GM21619 (cell line): Measurements from ENCODE around the gene HTATIP2.
"Not testable (repeated sequence)": the region's sequence is repeated elsewhere in the genome, so short reads cannot be mapped to it uniquely, and the experiment has no call there.

Source experiments
- ATAC-seq: cut with Tn5 transposase; IDR thresholded peaks from one replicate; pipeline ENCODE4 v1.9.1; 2021; ENCODE audit not compliant: unreplicated experiment

HTATIP2 gene

DNA sequence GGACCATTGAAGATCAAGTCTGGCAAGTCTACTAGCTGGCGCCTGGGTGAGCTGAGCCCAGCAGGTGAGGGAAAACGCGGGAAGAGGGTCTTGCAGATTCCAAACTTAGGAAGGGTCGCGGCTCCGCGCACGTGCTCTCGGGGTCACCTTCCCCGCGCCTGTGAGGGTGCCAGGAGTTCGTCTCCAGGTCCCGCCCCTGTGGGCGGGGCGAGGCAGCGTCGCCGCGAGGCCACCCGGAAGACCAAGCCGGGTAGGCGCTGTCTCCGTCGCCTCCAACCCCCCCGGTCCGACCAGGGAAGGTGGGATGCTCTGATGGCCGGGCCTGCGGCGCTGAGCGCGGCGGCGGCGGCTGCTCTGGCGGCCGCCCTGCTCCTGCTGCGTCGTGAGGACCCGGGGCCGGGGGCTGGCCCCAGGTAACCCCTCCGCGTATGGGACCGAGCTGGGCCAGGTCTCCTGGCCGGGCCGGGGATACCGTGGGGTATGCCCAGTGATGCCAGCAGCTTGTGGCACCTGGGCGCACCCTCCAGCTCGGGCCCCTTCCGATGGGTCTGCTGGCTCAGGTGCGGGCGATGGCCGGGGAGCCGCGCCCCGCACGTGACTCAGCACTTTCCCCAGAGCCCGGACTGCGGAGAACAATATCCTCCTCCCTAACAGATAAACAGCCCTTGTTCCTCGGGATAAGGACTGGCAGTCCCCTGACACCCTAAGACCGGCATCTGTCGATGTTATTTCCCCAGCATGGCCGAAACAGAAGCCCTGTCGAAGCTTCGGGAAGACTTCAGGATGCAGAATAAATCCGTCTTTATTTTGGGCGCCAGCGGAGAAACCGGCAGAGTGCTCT lies at the start of gene HTATIP2:
Gene HTATIP2 (plus strand): TSS at position 215 of the 841 bp plus-strand sequence. CDS start 524 bp downstream, at position 739.
- peak; percentile 92 for ATAC-seq

DNA sequence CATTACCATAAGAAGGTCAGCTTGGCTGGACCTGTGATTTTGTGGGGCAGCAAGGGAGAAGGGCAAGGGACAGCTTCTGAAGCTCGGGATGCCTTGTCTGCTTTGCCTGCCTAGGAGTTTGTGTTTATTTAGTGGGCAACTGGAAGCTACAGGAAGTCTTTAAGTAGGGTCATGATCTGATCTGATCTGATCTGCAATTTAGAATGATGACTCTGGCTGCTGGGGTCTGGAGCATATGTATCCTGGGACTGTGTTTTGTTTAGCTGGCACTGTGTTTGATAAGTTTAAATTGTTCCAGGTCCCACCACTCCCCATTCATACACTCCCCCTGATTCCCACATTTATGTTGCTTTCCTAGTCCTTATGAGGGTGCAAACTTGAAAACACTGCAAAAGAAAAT lies 47.7 kb upstream of the HTATIP2 start:
- no peak for ATAC-seq

DNA sequence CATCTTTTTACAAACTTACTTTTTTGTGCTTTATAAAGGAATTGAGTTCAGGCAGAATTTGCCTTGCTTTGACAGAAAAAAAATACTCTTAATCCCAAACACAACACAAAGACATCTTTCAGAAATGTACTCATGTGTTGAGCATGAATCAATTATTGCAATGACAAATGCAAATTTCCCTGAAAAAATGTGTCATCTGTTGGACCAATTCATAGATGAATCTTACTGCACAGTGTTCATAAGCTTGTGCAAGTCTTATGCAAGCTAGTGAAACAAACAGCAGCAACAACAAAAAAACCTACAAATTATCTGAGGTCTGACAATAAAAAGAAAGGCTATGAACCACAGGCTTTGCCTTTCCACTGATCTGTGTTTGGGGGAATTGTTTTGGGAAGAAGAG lies 42.3 kb upstream of the HTATIP2 start:
- no peak for ATAC-seq

DNA sequence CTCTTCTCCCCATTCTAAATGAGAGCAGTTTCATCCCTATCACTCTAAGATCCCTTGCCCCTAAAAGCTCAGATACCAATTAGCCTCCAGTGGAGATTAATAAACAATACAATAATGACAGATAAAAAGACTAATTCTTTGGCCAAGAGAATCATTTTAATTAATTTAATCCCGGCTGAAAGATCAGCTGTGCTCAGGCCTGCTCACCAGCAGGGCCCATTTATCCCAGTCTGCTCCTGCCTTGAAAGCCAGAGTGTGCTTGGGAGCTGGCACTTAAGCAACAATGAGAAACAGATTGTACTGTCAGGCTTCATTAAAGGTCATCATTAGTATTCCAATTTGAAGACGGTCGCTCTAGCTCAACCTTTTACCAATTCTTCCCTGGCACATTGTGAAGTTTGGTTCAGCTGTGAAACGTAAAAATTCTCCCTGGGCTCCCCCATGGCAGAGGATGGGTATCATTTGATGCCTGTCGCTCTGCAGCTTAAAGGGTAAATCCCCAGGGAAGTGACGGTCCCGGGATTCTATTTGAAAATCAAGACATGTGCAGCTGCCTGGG lies 36.1 kb upstream of the HTATIP2 start:
- no peak for ATAC-seq

DNA sequence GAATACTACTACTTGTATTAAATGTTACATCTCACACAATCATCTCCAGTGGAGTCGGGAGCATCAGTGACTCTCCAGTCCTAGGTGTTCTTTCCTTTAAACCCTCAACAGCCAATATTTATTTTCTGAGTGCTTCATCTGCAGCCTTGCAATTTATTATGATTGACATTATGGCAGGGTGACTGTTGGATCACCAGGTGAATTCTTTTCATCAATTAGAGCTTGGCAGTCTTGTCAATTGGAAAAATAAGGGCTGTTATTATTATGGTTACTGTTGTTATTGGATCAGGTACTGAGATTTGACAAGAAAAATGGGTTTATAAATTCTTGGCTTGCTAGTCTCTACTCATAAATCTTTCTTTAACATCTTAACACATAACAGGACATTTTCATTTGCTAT lies 27.5 kb upstream of the HTATIP2 start:
- ATAC-seq = no peak

DNA sequence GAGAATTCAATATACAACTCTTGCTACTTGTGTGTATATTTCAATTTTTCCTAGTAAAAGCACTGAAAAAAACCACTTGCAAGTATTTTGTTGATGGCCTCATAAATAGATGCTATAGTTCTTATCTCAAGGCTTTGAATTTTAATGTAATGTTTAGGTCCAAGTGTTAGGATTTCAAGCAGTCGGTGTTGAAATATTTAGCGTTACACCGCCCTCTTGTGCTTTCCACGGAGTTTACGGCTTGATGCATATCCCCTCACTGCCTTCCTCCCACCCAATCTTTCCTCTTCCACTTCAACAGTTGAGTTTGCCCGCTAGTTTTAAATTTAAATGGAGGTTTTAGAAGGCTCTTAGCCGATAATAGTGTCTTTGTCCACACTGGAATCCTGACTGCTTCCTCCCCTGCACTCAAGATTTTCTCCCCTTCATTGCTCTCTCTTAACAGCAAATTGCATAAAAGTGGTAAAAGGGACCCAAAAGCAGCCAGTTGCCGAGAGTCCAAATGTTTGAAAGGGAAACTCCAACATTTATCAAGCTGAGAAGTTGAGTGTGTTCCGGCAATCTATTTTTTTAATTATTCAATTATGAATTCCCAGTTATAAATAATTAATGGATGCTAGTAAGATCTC lies 25.9 kb upstream of the HTATIP2 start:
- no peak for ATAC-seq

DNA sequence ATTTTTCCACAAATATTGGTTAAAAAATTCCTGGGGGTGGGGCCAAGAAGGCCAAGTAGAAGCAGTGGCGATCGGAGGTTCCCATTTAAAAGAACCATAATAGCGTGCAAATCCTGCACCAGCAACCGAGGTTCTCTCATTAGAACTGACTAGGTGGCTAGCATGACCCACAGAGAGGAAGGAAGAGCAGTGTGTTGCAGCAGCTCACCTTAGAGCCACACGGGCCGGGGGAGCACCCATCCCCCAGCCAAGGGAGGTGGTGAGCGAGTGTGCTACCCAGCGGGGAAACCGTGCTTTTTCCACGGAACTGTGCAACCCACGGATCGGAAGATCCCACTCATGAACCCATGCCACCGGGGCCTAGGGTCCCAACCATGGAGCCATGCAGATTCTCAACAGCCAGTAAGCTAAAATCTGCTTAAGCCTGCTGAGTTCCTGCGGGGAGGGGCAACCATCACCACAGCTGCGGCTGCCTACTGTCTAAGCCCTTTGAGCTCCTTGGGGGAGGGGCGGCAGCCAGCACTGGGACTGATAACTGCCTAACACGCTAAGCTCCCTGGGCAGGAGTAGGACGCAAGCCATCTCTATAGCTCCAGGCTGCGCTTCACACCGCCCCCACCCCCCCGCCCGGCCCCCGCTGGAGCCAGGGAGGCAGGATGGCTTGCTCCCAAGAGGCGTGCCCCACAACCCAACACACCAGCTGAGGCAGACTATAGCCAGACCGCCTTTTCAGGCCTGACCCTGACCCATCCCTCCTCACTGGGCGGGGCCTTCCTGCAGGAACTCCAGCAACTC lies 21.0 kb upstream of the HTATIP2 start:
- ATAC-seq = no peak

DNA sequence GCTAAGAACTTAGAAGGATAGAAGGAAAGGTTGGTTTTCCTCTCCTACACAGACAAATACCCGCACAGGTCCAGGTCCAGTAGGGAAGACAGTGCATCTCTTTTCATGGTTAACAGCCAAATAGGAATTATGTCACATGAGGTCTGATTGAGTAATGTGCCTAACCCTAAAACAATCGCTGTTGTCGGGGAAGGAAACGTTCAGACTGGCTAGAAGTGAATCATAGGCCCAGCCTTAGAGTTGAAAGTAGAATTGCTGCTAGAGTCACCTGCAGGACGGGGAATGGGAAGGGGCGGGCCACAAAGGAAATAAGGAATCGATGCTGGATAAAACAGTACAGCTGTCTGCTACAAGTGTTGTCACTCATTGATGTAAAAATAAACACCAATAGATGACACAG lies 12.4 kb upstream of the HTATIP2 start:
- ATAC-seq = no peak

DNA sequence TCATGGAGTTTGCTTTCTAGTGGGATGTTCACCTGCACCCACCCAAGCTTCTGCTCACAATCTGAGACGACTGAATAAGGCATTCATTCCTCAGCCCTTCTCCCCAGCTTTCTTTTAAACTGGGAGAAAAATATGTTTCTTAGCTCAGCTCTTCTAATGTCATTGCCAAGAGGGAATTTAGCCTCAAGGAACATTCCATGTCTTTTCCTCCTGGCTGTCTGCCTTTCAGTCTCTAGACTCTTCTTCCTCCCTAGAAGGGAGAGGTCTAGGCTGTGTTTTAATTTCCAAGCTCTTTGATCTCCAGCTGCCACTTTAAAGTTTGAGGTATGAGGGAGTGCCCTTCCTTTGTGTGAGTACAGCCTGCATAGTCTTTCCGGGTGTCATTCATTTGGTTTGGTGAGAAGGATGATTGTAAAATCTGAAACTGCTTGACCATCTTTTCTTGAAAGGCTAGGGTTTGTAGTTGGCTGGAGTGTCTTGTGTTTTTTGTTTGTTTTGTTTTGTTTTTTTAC lies 11.7 kb upstream of the HTATIP2 start:
- no peak for ATAC-seq

DNA sequence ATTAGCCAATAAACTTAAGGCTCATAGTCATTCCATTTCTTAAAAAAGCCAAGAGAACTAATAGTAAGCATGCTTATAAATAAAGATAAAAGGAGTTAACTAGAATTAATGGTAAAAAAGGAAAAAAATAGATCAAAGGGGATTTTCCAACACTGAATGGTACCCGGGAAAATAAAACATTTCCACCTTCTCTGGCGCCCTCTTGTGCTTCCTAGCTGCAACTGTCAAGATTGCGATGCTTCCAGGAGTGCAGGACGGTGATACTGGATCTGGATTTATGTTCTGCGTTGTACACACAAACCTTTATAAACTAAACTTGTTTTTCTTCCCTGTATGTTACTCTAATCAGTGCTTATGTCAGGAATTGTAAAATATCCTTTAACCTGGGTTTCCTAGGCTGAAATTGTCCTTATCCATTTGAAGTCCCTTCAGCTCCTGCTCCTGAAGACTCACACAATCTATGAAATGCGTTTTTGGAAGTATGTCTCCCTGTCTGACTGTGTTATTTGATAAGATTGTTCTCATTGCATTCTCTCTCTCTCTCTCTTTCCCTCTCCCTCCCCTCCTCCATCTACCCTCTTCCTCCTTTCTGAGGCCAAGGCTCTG lies 9.6 kb upstream of the HTATIP2 start:
- ATAC-seq = no peak

DNA sequence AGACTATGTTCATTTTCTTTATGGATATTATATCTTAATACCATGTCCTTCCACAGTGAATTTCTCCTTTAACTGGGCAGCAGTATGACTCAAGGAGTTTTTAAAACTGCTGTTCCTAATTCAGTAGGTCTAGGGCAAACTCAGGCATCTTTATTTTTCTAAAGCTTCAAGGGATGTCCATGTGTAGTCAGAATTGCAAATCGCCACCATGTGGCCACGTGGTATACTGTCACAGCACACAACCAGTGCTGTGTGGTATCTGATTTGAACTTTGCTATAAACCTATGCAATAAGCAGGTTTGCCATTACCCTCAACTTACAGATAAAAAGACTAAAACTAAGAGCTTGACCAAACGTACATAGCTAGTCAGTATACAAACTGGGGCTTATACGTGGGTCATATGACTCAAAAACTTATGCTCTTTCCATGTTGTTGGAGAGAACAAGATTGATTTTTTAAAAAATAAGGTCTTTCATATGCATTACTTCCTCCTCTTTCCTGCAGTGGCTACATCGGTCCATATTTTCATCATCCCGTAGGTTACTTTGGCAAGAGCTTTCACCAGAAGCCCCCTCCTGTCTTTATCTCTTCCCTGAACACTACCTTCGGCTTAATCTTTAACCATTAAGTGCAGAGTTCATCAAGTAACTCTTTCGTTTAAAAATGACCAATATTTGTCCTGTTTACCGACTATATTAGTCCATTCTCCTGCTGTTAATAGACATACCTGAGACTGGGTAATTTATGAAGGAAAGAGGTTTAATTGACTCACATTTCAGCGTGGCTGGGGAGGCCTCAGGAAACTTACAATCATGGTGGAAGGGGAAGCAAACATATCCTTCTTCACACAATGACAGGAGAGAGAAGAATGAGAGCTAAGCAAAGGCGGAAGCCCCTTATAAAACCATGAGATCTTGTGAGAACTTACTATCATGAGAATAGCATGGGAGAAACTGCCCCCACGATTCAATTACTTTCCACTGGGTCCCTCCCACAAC lies 8.0 kb upstream of the HTATIP2 start:
- peak; percentile 87 for ATAC-seq

DNA sequence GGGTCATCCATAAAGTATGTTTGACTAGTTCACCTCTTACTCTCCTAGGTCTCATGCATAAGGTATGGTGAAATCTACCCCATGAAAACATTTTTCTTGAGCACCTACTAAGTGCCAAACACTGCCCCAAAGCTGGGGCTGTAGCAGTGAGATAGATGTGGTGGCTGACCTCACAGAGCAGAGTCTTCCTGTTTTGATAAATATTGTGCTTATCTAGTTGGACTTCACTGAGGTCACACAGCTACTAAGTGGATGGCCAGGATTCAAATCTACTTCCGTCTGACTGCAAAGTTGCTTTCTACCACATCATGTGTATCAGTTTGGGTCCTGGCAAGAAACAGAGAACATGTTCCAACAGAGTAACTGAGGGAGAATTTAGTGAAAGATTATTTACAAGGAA lies 6.4 kb upstream of the HTATIP2 start:
- no peak for ATAC-seq

DNA sequence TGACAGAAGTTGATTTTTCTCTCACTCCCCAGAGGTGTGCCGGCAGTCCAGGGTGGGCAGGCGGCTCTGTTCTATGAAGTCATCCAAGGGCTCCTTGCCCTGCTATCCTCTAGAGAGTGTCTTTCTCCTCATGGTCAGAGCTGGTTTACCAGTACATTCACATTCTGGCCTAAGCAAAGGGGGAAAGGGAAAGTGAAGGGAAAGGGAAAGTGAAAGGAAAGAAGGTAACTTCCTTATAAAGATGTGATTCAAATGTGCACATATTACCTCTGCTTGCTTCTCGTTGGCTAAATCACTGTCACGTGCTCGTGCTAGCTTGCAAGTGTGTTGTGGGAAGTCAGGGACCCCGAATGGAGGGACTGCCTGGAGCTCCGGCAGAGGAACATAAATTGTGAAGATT lies 2.9 kb upstream of the HTATIP2 start:
- ATAC-seq = no peak

DNA sequence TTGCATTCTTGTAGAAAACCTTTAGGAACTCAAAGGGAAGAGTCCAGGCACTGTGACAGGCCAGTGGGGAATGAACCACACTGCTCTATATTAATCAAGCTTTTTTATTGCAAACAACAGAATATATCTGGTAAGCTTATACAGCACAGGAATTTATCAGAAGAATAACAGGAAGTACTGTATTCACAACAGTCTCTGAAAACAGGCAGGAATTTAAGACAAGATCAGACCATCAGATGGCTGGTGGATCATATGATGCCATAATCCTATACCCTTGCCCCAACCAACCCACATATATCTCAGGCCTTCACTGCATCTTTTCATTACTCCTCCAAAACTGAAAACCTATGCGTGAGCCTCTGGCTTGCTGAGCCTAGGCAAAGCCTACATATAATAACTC lies 1.0 kb upstream of the HTATIP2 start:
- ATAC-seq = no peak

DNA sequence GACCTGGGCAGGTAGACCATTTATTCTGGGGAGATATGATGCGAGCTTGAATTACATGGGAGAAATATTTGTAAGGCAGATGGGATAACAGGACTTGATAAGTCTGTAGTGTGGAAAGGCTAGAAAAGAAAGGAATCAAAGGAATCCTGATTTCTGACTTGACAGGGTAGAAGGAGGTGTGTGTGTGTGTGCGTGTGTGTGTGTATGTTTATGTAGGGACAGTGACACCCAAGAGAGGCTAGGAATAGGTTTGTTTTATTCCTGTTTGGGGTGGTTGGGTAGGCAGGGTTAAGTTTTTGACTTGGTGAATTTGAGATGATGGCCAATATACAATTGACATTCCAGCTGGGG lies 390 bp upstream of the HTATIP2 start:
- ATAC-seq = no peak

DNA sequence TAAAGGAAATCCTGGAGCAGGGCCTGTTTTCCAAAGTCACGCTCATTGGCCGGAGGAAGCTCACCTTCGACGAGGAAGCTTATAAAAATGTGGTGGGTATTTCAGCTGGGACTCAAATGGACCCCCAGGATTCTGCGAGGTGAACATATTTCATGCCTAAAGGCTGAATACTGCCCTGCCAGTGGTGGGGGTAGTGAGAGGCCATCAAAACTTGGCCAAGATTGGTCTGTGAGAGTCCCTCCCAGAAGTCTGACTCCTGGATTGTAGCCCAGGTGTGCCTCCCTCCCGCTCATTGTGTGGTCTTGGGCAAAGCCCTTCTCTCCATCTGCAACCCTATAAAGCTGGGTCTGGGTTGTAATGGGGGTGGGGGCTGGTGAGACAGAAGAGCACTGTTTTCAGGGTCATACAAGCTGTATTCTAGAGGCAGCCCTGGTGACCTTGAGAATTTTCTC lies 853 bp downstream of the HTATIP2 start:
- no peak for ATAC-seq

DNA sequence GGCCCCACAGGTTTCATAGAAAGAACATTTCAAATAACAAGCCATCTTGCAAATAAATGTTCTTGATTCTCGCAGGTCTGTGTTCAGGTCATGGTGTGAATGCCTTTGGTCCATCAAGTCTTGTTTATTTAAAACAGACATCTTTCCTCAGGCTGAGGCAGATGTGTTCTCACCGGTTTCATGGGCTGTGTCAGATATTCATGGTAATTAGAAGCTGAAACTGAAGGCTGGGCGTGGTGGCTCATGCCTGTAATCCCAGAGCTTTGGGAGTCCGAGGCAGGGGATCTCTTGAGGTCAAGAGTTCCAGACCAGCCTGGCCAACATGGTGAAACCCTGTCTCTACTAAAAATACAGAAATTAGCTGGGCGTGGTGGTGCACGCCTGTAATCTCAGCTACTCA lies 2.0 kb downstream of the HTATIP2 start:
- not testable (repeated sequence) for ATAC-seq

DNA sequence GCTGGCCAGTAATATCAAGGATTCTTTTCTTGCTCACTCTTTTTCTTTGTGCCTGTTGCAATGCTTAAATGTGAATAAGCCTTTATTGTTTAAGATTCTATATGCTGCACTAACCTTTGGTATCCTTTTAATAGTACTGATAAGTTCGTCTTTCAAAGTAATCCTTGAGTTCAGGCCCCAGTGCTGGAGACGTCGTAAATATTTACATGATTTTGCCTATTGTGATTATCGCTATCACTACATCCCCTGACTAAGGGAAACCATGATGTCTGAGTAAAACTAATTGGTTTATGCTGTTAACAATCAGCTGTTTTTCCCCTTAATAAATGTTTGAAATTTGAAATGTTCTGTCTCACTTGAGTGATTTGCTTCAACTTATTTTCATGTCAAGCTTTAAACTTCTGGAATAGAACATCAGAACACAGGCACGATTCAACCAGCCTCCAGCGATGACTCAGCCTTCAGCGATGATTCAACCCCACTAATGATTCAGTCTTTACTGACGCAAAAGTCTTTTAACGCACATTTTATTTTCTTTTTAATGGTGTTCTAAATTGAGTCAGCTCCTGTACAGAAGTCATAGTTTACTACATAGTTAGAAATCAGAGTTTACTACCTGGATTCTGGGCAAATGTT lies 3.9 kb downstream of the HTATIP2 start:
- no peak for ATAC-seq

DNA sequence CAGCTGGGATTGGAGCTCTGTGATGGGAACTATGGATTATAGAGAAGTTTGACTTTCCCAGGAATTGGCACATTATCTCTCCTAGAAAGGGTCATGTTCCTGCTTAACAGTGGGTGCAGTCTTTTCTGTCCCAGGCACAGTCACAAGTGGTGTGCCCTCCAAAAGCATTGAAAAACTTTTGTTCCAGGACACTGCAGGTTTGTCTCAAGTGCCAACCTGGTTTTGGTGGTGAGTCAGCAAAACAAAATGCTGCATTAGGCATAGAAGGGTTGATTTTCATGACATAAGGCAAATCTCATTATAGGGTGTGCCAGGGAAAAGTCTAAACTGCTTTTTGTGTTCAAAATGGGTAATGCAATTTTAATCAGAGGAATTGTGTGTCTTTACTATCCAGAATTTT lies 4.9 kb downstream of the HTATIP2 start:
- ATAC-seq = no peak
